Measurements from ENCODE around the gene LHCGR.
"Not testable (repeated sequence)": the region's sequence is repeated elsewhere in the genome, so short reads cannot be mapped to it uniquely, and the experiment has no call there.

Gene LHCGR

GRCh38 chr2:48747319-48747718, 8.2 kb downstream of the LHCGR start:
- DNase-seq (ENCODE audit: low spot score), result no peak
- no peak for FAIRE-seq

GRCh38 chr2:48739236-48739635, 16.3 kb downstream of the LHCGR start:
- DNase-seq (ENCODE audit: low spot score); FAIRE-seq: not testable (repeated sequence)

- DNase-seq (ENCODE audit: low spot score) (peak; percentile 39), FAIRE-seq (no peak)
These were observed 16.7 kb downstream of the LHCGR start for GRCh38 chr2:48738806-48739205.

- DNase-seq (ENCODE audit: low spot score), result no peak
- FAIRE-seq, result no peak
These were observed 19.3 kb downstream of the LHCGR start for GRCh38 chr2:48736251-48736650.

GRCh38 chr2:48734576-48735303, 20.8 kb downstream of the LHCGR start:
- DNase-seq (ENCODE audit: low spot score), result peak; percentile 12

GRCh38 chr2:48733067-48733503, 22.4 kb downstream of the LHCGR start:
- no peak for FAIRE-seq
- no peak for DNase-seq (ENCODE audit: low spot score)

More at GRCh38 chr2:48734576-48735303, 20.8 kb downstream of the LHCGR start:
- FAIRE-seq, result no peak

GRCh38 chr2:48728840-48729239, 26.7 kb downstream of the LHCGR start:
- FAIRE-seq (peak; percentile 52), DNase-seq (ENCODE audit: low spot score) (no peak)

- FAIRE-seq (no peak), DNase-seq (ENCODE audit: low spot score) (no peak)
These were observed 27.2 kb downstream of the LHCGR start for GRCh38 chr2:48728295-48728694.

- no peak for FAIRE-seq
- DNase-seq (ENCODE audit: low spot score), result peak; percentile 21
These were observed 28.0 kb downstream of the LHCGR start for GRCh38 chr2:48727560-48727959.

- DNase-seq (ENCODE audit: low spot score) (no peak), FAIRE-seq (no peak)
These were observed 29.6 kb downstream of the LHCGR start for GRCh38 chr2:48725696-48726494.

- no peak for FAIRE-seq
- no peak for DNase-seq (ENCODE audit: low spot score)
These were observed 31.2 kb downstream of the LHCGR start for GRCh38 chr2:48724278-48724677.

- DNase-seq (ENCODE audit: low spot score) (no peak), FAIRE-seq (no peak)
These were observed 32.4 kb downstream of the LHCGR start for GRCh38 chr2:48723129-48723528.

GRCh38 chr2:48722391-48722790, 33.1 kb downstream of the LHCGR start:
- FAIRE-seq (no peak), DNase-seq (ENCODE audit: low spot score) (no peak)

GRCh38 chr2:48721158-48721557, 34.4 kb downstream of the LHCGR start:
- FAIRE-seq (no peak), DNase-seq (ENCODE audit: low spot score) (no peak)

GRCh38 chr2:48719480-48720177, 35.9 kb downstream of the LHCGR start:
- DNase-seq (ENCODE audit: low spot score) (peak; percentile 25), FAIRE-seq (no peak)

GRCh38 chr2:48717846-48718245, 37.7 kb downstream of the LHCGR start:
- FAIRE-seq (no peak), DNase-seq (ENCODE audit: low spot score) (no peak)

GRCh38 chr2:48715956-48716355, 39.6 kb downstream of the LHCGR start:
- DNase-seq (ENCODE audit: low spot score) (no peak), FAIRE-seq (no peak)

GRCh38 chr2:48715042-48715899, 40.3 kb downstream of the LHCGR start:
- no peak for FAIRE-seq
- DNase-seq (ENCODE audit: low spot score), result no peak

- DNase-seq (ENCODE audit: low spot score), result no peak
- no peak for FAIRE-seq
These were observed 41.3 kb downstream of the LHCGR start for GRCh38 chr2:48714245-48714644.

- DNase-seq (ENCODE audit: low spot score) (no peak), FAIRE-seq (no peak)
These were observed 41.9 kb downstream of the LHCGR start for GRCh38 chr2:48713647-48714046.

GRCh38 chr2:48712151-48712550, 43.4 kb downstream of the LHCGR start:
- DNase-seq (ENCODE audit: low spot score) (no peak), FAIRE-seq (no peak)

All from urothelium cell line (cell line).